Upper lobe of right lung (tissue), 1 donor: ENCODE results near the gene DAAM1. TPM values are rescaled to one million over a fixed set of nuclear protein-coding genes. Genes with fewer than 3 reads are reported as not detected.

Experiments
- ATAC-seq: fragments of 200-7000 bp; cut with Tn5 transposase; one replicate; pipeline ENCODE4 v1.9.1; 2020; ENCODE audit warnings: mild to moderate bottlenecking, moderate library complexity
- DNase-seq: peaks from one replicate; pipeline ENCODE4 v3.0.0-alpha.2; 2020
- H3K27ac ChIP-seq: fragments of 200-600 bp; one replicate; pipeline ENCODE4 v1.8.0; 2022
- H3K27me3 ChIP-seq: fragments of 200-600 bp; one replicate; pipeline ENCODE4 v1.8.0; 2022; ENCODE audit warnings: mild to moderate bottlenecking
- H3K36me3 ChIP-seq: fragments of 200-600 bp; one replicate; pipeline ENCODE4 v1.8.0; 2022
- H3K4me1 ChIP-seq: fragments of 200-600 bp; one replicate; pipeline ENCODE4 v1.8.0; 2022
- H3K4me3 ChIP-seq: fragments of 200-600 bp; one replicate; pipeline ENCODE4 v1.8.0; 2022; ENCODE audit warnings: mild to moderate bottlenecking
- H3K9me3 ChIP-seq: fragments of 200-600 bp; one replicate; pipeline ENCODE4 v1.8.0; 2022
- intact Hi-C: fragments of 100-400 bp; cut with DNase I; formaldehyde crosslinking; loops from one replicate; pipeline ENCODE4 v1.11.0; 2022
- long read RNA-seq: library from polyadenylated mRNA; unstranded; transcript quantifications from one replicate; pipeline ENCODE4 v2.0.0, GENCODE V29; 2021
- total RNA-seq: library from RNA; stranded (reverse); fragmentation: NEBNext Ultra II Directional; extraction: Animal tissue kit (Norgen Biotek cat#: 25700); gene quantifications from one replicate; pipeline ENCODE4 v1.2.1, GENCODE V29; 2021
- TF ChIP-seq, protein P1 (sequence below): fragments of 200-600 bp; IDR thresholded peaks from one replicate; pipeline ENCODE4 v1.8.0; 2022; ENCODE audit warnings: antibody characterized with exemption
- donor health status: DM: no; HTN: yes; CAD: no; lungs with severe emphysema.

Gene DAAM1
- total RNA-seq = 51.2 TPM
- long read RNA-seq, full-length matches to known transcripts = 20 of 30 reads
- long read RNA-seq, partial matches to known transcripts = 5 of 30 reads
- long read RNA-seq, other reads (novel, unspliced or antisense) = 5 of 30 reads

GRCh38 chr14:59188461-59189090 lies at the start of gene DAAM1:
TSS of gene DAAM1 (plus strand) at chr14:59188667. CDS start at chr14:59263478, 74,811 bp downstream.
- Histone ChIP-seq H3K9me3 (no peaks in the 10 kb centered on the region), H3K4me3 (peak within 1 kb of the TSS; percentile 87), H3K36me3 (no peaks in the 10 kb centered on the region), H3K27ac (peak within 1 kb of the TSS; percentile 95), H3K4me1 (peaks cover 21% of the 10 kb centered on the region), H3K27me3 (no peaks in the 10 kb centered on the region)
- ATAC-seq (peak; percentile 98), DNase-seq (peak; percentile 98)
- intact Hi-C loops = loop anchor here (10.0 kb wide), 1 partner anchor 54 kb away; no protein-coding TSS in a partner anchor
- TF ChIP-seq, protein P1, sequence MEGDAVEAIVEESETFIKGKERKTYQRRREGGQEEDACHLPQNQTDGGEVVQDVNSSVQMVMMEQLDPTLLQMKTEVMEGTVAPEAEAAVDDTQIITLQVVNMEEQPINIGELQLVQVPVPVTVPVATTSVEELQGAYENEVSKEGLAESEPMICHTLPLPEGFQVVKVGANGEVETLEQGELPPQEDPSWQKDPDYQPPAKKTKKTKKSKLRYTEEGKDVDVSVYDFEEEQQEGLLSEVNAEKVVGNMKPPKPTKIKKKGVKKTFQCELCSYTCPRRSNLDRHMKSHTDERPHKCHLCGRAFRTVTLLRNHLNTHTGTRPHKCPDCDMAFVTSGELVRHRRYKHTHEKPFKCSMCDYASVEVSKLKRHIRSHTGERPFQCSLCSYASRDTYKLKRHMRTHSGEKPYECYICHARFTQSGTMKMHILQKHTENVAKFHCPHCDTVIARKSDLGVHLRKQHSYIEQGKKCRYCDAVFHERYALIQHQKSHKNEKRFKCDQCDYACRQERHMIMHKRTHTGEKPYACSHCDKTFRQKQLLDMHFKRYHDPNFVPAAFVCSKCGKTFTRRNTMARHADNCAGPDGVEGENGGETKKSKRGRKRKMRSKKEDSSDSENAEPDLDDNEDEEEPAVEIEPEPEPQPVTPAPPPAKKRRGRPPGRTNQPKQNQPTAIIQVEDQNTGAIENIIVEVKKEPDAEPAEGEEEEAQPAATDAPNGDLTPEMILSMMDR = no peak

- intact Hi-C loops = loop anchor here (10.0 kb wide), 1 partner anchor 45 kb away; the partner anchor contains the start of gene DAAM1
- H3K27ac ChIP-seq = no peak overlapping the region
Observed at GRCh38 chr14:59139324-59139723, 49.1 kb upstream of the DAAM1 start.

GRCh38 chr14:59140106-59140843 lies 48.2 kb upstream of the DAAM1 start:
- Histone ChIP-seq H3K27me3 (no peaks in the 10 kb centered on the region), H3K9me3 (no peaks in the 10 kb centered on the region), H3K27ac (no peak overlapping the region), H3K36me3 (no peaks in the 10 kb centered on the region), H3K4me1 (no peaks in the 10 kb centered on the region), H3K4me3 (no peak overlapping the region)
- no peak for ATAC-seq
- intact Hi-C loops = no loop called here
- TF ChIP-seq, protein P1 = no peak
- no peak for DNase-seq

More at GRCh38 chr14:59139324-59139723, 49.1 kb upstream of the DAAM1 start:
- no peaks in the 10 kb centered on the region for H3K9me3 ChIP-seq
- H3K4me3 ChIP-seq = no peak overlapping the region
- DNase-seq (no peak), ATAC-seq (no peak)
- H3K27me3 ChIP-seq = no peaks in the 10 kb centered on the region
- no peaks in the 10 kb centered on the region for H3K4me1 ChIP-seq
- TF ChIP-seq, protein P1 = no peak
- no peaks in the 10 kb centered on the region for H3K36me3 ChIP-seq

- Histone ChIP-seq H3K4me3 (no peak overlapping the region), H3K27me3 (no peaks in the 10 kb centered on the region), H3K36me3 (no peaks in the 10 kb centered on the region), H3K4me1 (no peaks in the 10 kb centered on the region), H3K27ac (no peak overlapping the region), H3K9me3 (no peaks in the 10 kb centered on the region)
- intact Hi-C loops = no loop called here
- DNase-seq = no peak
- ATAC-seq = no peak
- TF ChIP-seq, protein P1 = no peak
Observed at GRCh38 chr14:59146484-59146883, 42.0 kb upstream of the DAAM1 start.

DNA sequence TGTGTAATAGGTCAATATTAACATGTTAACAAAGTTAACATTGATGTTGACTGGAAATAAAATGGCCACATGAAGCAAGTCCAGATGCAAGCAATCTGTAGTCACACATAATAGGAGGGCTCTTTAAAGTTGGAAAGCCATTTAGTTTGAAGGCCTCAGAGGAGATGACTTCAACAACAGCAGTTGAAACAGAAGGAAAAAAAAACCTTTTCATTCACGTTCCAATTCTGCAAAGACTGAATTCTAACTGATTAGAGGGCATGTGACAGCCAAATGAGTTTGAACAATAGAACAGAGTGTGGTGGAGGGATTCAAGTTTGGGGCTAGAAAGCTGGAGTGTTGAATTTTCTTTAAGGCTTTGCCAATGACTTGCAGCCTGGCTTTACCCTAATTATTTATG lies 41.5 kb upstream of the DAAM1 start:
- Histone ChIP-seq H3K4me3 (no peak overlapping the region), H3K9me3 (no peaks in the 10 kb centered on the region), H3K4me1 (no peaks in the 10 kb centered on the region), H3K36me3 (no peaks in the 10 kb centered on the region), H3K27ac (no peak overlapping the region), H3K27me3 (no peaks in the 10 kb centered on the region)
- intact Hi-C loops = no loop called here
- ATAC-seq (no peak), DNase-seq (no peak)
- TF ChIP-seq, protein P1 = no peak
